ENCODE measurements around the gene CASQ2.

The CASQ2 gene

GRCh38 chr1:115768549-115768948, at the start of gene CASQ2:
CASQ2 (minus strand) TSS chr1:115768714; CDS start chr1:115768541, 173 bp downstream.
- no peaks in the 10 kb centered on the region for H3K4me1 Mint-ChIP-seq (ENCODE audit: low read depth)
- peaks cover 14% of the 10 kb centered on the region for H3K27me3 Mint-ChIP-seq
- H3K4me3 Mint-ChIP-seq: no peak within 1 kb of the TSS
- no peaks in the 10 kb centered on the region for H3K9me3 Mint-ChIP-seq
- no peak within 1 kb of the TSS for H3K27ac Mint-ChIP-seq
- no peaks in the 10 kb centered on the region for H3K36me3 Mint-ChIP-seq (ENCODE audit: low read depth)

- H3K4me1 Mint-ChIP-seq (ENCODE audit: low read depth): no peaks in the 10 kb centered on the region
- H3K36me3 Mint-ChIP-seq (ENCODE audit: low read depth): no peaks in the 10 kb centered on the region
- H3K9me3 Mint-ChIP-seq: no peaks in the 10 kb centered on the region
- H3K27ac Mint-ChIP-seq: no peak overlapping the region
- peaks cover 15% of the 10 kb centered on the region for H3K27me3 Mint-ChIP-seq
- H3K4me3 Mint-ChIP-seq: no peak overlapping the region
These were observed 47.2 kb upstream of the CASQ2 start for GRCh38 chr1:115815694-115816093.

DNA sequence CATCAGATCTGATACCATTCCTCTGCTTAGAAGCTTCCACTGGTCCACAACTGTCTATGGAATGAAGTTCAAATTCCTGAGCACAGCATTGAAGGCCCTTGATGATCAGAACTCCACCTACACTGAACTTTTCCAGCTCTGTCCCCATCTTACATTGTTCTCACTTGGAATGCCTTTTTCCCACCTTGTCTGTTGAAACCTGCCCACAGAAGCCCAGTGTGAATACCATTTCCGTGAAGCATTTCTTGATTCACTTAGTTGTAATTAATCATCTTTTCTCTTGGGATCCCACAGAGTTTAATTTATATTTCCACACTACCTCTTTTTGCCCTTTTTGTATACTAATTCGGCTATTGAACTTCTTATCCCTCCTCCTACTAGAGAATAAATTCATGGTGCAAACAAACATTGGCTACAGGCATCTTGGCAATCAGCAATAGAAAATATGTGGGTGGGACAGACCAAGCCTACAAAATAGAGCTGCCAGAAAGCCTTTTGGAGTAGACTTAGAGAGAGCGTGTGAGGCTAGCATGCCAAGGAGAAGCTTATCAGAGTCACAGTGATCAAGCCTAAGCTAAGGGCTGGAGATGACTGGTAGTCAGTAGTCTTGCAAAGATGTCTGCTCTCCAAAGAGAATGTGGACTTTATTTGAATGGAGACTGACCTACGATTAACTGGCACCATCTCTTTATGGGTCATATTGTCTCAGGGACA, 46.3 kb upstream of the CASQ2 start:
- Mint-ChIP-seq H3K9me3 (no peaks in the 10 kb centered on the region), H3K27ac (no peak overlapping the region), H3K4me1 (ENCODE audit: low read depth) (no peaks in the 10 kb centered on the region), H3K4me3 (no peak overlapping the region), H3K27me3 (peaks cover 15% of the 10 kb centered on the region), H3K36me3 (ENCODE audit: low read depth) (no peaks in the 10 kb centered on the region)

DNA sequence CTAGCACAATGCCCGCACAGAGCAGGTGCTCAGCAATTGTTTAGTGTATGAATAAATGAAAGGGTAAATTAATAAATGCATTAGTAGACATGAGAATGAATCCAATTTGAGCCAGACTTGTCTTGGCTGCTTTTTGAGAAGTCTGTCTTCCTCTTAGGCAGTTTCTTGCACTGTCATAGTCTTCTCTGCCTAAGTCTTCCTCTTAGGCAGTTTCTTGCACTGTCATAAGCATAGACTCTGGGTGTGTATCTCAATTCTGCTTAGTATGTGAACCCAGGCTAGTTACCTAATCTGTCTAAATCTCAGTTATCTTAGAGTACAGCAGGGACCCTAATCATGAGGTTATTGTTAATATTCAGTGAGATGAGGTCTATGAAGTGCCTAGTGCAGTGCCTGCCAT, 45.2 kb upstream of the CASQ2 start:
- no peak overlapping the region for H3K4me3 Mint-ChIP-seq
- no peaks in the 10 kb centered on the region for H3K9me3 Mint-ChIP-seq
- H3K4me1 Mint-ChIP-seq (ENCODE audit: low read depth): no peaks in the 10 kb centered on the region
- H3K27me3 Mint-ChIP-seq: peaks cover 15% of the 10 kb centered on the region
- no peaks in the 10 kb centered on the region for H3K36me3 Mint-ChIP-seq (ENCODE audit: low read depth)
- no peak overlapping the region for H3K27ac Mint-ChIP-seq

- Mint-ChIP-seq H3K4me3 (no peak overlapping the region), H3K36me3 (ENCODE audit: low read depth) (no peaks in the 10 kb centered on the region), H3K27ac (no peak overlapping the region), H3K4me1 (ENCODE audit: low read depth) (no peaks in the 10 kb centered on the region), H3K9me3 (no peaks in the 10 kb centered on the region), H3K27me3 (peaks cover 27% of the 10 kb centered on the region)
These were observed 42.8 kb upstream of the CASQ2 start for GRCh38 chr1:115811140-115811828.

DNA sequence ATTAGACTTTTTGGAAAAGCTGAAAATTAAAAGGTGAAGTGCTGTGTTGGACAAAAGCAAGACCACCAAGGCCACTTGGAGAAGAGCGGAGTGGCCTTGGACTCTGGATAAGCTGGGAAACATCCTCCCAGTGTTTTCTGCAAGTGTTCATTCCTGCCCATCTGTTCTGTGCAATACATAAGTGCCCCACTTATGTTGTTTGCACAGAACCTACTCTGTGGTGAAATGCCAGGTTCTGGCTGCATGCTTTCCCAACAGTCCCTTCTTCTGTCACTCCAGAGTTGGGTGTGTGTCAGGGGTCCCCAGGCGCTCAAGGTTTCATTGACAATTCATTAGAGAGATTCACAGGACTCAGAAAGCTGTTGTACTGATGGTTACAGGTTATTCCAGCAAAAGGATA, 42.1 kb upstream of the CASQ2 start:
- H3K9me3 Mint-ChIP-seq: no peaks in the 10 kb centered on the region
- no peak overlapping the region for H3K27ac Mint-ChIP-seq
- no peaks in the 10 kb centered on the region for H3K4me1 Mint-ChIP-seq (ENCODE audit: low read depth)
- no peak overlapping the region for H3K4me3 Mint-ChIP-seq
- peaks cover 21% of the 10 kb centered on the region for H3K27me3 Mint-ChIP-seq
- H3K36me3 Mint-ChIP-seq (ENCODE audit: low read depth): no peaks in the 10 kb centered on the region

DNA sequence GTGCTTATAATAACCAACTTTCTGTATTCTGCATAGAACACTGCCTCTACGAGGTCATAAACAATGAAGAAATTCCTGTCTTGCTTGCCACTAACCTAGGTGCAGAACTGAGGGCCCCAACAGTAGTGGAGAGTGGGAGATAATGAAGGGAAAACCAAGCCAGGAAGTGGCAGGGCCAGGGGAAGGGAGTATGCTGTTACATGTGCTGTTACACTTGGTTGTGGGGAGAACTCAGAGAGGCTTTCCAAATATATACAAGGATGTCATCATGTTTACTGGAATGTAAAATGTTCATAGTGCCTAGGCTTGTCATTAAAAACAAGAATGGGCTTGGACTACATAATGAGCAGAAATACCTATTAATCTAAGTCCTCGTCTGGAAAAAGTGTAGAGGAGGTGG, 41.3 kb upstream of the CASQ2 start:
- Mint-ChIP-seq H3K9me3 (no peaks in the 10 kb centered on the region), H3K4me3 (no peak overlapping the region), H3K27me3 (peaks cover 20% of the 10 kb centered on the region), H3K27ac (no peak overlapping the region), H3K4me1 (ENCODE audit: low read depth) (no peaks in the 10 kb centered on the region), H3K36me3 (ENCODE audit: low read depth) (no peaks in the 10 kb centered on the region)

DNA sequence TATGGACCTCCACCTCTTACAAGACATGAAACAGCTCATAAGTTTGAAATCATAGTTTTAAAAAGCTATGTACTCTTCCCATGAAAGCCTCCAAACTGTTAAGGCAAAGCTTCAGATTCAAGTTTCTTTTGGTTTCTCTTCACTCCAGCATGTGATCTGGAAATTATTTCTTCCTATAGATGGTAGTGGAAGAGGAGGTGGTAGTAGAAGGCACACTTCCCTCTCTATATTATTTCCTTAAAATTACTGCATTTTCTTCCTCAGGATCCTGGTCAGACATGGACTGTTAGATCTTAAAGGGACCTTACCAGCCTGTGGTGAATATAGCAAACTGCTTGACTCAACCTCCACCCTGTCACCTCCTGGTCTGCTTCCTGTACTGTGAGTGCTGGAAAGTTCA, 40.6 kb upstream of the CASQ2 start:
- Mint-ChIP-seq H3K27me3 (peaks cover 20% of the 10 kb centered on the region), H3K9me3 (no peaks in the 10 kb centered on the region), H3K27ac (no peak overlapping the region), H3K4me3 (no peak overlapping the region), H3K4me1 (ENCODE audit: low read depth) (no peaks in the 10 kb centered on the region), H3K36me3 (ENCODE audit: low read depth) (no peaks in the 10 kb centered on the region)

DNA sequence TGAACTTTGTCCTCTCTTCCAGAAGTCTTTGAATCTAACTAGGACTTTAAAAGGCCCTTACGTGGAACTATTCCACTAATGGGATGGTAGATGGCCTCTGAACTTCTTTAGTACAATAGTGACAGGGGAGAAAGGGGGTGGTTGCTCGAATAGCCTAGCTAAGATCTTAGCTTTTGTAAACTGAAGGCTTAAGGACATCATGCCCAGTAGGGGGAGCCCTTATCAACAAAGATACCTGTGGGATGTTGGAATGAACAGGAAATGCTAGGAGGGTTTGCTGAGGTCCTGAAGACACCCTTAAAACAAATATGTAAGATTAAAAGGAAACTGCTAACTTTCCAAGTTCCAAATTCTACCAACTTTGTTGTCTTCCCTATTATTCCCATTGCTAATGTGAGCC, 39.2 kb upstream of the CASQ2 start:
- Mint-ChIP-seq H3K4me1 (ENCODE audit: low read depth) (no peaks in the 10 kb centered on the region), H3K27me3 (peaks cover 21% of the 10 kb centered on the region), H3K36me3 (ENCODE audit: low read depth) (no peaks in the 10 kb centered on the region), H3K9me3 (no peaks in the 10 kb centered on the region), H3K4me3 (no peak overlapping the region), H3K27ac (no peak overlapping the region)

DNA sequence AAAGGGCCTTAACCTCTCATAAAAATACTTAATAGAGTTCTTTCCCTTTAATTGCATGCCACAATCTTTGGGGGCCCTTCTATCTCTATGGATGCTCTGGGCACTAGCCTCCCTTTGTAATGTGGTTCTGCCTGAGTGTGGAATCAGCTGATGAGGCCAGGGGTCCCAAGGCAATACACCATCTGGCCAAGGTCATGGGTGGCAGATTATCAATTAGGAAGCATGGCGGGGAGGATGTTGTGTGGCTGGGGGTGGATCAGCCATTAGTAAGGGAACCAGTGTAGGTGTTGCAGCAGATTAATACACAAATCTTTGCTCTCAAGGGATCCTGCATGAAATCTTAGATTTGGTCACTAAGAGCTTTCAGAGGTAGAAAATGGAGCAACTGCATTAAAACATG, 37.1 kb upstream of the CASQ2 start:
- no peak overlapping the region for H3K27ac Mint-ChIP-seq
- H3K4me3 Mint-ChIP-seq: no peak overlapping the region
- no peaks in the 10 kb centered on the region for H3K9me3 Mint-ChIP-seq
- no peaks in the 10 kb centered on the region for H3K4me1 Mint-ChIP-seq (ENCODE audit: low read depth)
- H3K27me3 Mint-ChIP-seq: peaks cover 29% of the 10 kb centered on the region
- H3K36me3 Mint-ChIP-seq (ENCODE audit: low read depth): no peaks in the 10 kb centered on the region

- Mint-ChIP-seq H3K27me3 (peaks cover 35% of the 10 kb centered on the region), H3K4me1 (ENCODE audit: low read depth) (no peaks in the 10 kb centered on the region), H3K9me3 (no peaks in the 10 kb centered on the region), H3K27ac (no peak overlapping the region), H3K36me3 (ENCODE audit: low read depth) (no peaks in the 10 kb centered on the region), H3K4me3 (no peak overlapping the region)
These were observed 33.9 kb upstream of the CASQ2 start for GRCh38 chr1:115802416-115802815.

DNA sequence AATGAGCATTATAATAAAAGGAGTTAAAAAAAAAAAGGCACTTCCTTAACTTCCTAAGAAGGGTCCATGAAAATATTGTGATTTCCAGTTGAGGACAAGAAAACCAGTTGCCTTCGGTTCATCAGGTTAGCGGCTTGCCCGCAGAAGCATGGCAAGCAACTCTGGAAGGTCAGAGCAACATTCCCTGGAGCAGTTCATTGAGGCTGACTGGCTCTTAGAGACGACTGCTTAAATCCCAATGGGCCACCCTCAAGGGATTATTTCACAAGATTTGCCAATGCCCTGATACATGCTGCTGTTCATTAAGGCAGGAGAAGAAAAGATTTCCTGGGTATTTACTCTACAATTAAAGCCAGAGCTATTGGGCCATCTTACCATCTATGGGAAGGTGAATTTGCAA, 29.0 kb upstream of the CASQ2 start:
- Mint-ChIP-seq H3K4me1 (ENCODE audit: low read depth) (no peaks in the 10 kb centered on the region), H3K27ac (no peak overlapping the region), H3K4me3 (no peak overlapping the region), H3K27me3 (peaks cover 46% of the 10 kb centered on the region), H3K9me3 (no peaks in the 10 kb centered on the region), H3K36me3 (ENCODE audit: low read depth) (no peaks in the 10 kb centered on the region)

- Mint-ChIP-seq H3K4me3 (no peak overlapping the region), H3K27ac (no peak overlapping the region), H3K27me3 (peaks cover 49% of the 10 kb centered on the region), H3K36me3 (ENCODE audit: low read depth) (no peaks in the 10 kb centered on the region), H3K9me3 (no peaks in the 10 kb centered on the region), H3K4me1 (ENCODE audit: low read depth) (no peaks in the 10 kb centered on the region)
These were observed 28.4 kb upstream of the CASQ2 start for GRCh38 chr1:115796897-115797296.

- Mint-ChIP-seq H3K27ac (no peak overlapping the region), H3K4me3 (no peak overlapping the region), H3K4me1 (ENCODE audit: low read depth) (no peaks in the 10 kb centered on the region), H3K27me3 (peaks cover 43% of the 10 kb centered on the region), H3K36me3 (ENCODE audit: low read depth) (no peaks in the 10 kb centered on the region), H3K9me3 (no peaks in the 10 kb centered on the region)
These were observed 27.5 kb upstream of the CASQ2 start for GRCh38 chr1:115796036-115796435.

GRCh38 chr1:115794976-115795639, 26.6 kb upstream of the CASQ2 start:
- no peak overlapping the region for H3K27ac Mint-ChIP-seq
- H3K4me3 Mint-ChIP-seq: no peak overlapping the region
- H3K36me3 Mint-ChIP-seq (ENCODE audit: low read depth): no peaks in the 10 kb centered on the region
- H3K9me3 Mint-ChIP-seq: no peaks in the 10 kb centered on the region
- no peaks in the 10 kb centered on the region for H3K4me1 Mint-ChIP-seq (ENCODE audit: low read depth)
- peaks cover 43% of the 10 kb centered on the region for H3K27me3 Mint-ChIP-seq
